ENCODE measurements around the gene CFAP47.

Gene CFAP47

DNA sequence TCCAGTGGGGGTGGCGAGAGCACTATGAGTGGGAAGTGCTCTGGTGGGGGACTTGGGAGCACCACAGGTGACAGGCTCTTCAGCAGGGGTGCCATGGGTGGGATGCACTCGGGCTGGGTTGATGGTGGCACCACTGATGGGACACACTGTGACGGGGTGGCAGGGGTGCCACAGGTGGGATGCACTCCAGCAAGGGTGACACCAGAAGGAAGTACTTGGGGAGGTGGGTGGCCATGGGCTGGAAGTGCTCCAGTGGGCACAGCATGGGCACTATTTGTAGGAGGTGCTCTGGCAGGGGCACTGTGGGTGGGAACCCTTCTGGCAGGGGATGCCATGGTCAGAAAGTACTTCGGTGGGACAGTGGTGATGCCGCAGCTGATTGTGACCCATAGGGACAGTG lies 346.6 kb downstream of the CFAP47 start:
- no peak for DNase-seq

DNA sequence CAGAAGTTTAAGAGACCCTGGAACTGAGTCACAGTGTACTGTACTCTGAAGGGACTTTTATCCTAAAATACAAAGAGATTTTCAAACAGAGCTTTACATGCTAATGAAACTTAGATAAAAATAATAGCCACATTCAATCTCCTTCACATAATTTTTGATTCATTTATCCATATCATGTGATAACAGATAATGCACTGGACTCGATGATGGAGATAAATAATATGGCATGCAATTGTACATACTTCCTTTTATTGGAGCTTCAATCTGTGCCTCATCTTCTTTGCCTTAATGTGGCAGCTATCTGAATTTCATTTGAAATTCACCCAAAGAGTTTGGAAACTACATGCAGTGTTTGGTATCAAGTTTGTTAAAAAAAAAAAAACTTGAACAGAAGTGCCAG lies 390.6 kb downstream of the CFAP47 start:
- DNase-seq = no peak

- no peak for DNase-seq
These were observed 394.8 kb downstream of the CFAP47 start for GRCh38 chrX:36314303-36314702.

DNA sequence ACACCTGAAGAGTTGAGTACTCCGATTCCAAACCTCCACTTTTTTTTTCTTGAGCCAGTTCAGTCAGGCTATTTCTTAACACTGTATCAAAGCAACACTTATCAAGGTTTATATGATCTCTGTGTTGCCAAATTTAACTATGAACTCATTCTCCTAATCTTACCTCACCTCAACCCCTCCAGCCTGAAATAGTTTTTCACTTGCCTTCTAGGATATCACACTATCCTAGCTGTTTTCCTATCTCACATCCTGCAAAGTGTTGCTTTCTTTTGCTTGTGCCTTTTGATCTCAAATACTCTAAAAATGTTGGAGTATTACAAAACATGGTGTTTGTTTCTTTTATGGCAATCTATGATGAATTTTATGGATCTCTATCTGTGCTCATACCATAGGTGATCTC lies 415.0 kb downstream of the CFAP47 start:
- no peak for DNase-seq

GRCh38 chrX:36336751-36337150 lies 417.2 kb downstream of the CFAP47 start:
- no peak for DNase-seq

DNA sequence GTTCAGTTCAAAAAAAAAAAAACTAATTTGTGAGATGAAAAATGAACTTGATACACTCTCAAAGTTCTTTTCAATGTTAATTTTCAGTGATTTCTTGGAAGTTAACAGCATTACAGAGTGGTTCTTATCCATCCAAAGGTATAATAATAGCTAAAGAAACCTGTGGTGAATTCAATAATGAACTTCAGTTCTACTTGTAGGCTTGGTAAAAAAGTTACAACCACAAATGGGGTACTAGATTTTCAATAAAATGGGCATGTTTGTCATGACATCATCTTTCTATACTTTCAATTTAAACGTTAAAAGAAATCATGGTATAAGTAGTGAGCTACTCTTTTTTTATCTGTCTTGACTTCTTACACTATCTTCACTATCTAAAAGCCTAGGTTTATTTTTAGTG lies 424.8 kb downstream of the CFAP47 start:
- DNase-seq = no peak

GRCh38 chrX:36348509-36348908 lies 429.0 kb downstream of the CFAP47 start:
- no peak for DNase-seq

- DNase-seq = no peak
These were observed 438.3 kb downstream of the CFAP47 start for GRCh38 chrX:36357855-36358254.

GRCh38 chrX:36364262-36364661 lies 444.7 kb downstream of the CFAP47 start:
- no peak for DNase-seq

DNA sequence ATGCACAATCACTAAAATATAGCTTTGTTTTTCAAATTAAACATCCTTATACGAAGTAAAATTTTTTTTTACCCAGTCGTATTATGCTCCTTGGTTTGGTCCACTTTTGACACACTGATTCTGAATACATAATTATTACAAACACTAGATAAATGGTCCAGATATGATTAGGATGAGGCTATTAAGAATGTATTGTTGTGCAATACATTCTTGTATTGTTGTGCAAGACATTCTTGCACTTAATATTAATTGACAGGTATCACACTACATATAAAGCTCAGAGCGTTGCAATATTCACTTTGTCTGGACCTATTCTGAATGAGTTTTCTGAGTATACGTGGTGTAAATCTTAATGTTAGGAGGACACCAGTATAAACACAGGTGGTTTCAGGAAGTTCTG lies 464.0 kb downstream of the CFAP47 start:
- DNase-seq = no peak

GRCh38 chrX:36388901-36389300 lies 469.4 kb downstream of the CFAP47 start:
- DNase-seq = no peak

- no peak for DNase-seq
These were observed 482.2 kb downstream of the CFAP47 start for GRCh38 chrX:36401774-36402173.

- no peak for DNase-seq
These were observed 488.3 kb downstream of the CFAP47 start for GRCh38 chrX:36407836-36408235.

GRCh38 chrX:36414056-36414455 lies 494.5 kb downstream of the CFAP47 start:
- no peak for DNase-seq

DNA sequence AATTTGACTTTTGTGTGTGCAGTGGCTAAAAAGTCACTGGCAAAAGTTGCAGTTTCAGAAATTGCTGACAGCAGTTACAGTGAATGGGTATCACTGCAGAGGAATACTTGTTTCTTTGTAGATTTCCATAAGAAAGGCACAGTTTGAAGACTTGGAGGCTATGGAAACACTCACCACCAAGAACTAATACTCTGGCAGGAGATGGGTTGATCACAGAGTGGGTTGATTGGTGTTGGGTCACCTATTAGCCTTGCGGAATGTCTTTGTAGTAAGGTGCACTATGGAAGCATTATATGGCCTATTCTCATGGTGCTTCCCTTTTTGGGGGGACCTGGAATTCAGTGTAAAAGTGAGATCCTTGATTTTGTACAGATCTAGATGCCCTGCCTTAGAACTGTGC lies 502.8 kb downstream of the CFAP47 start:
- DNase-seq = no peak

- no peak for DNase-seq
These were observed 512.3 kb downstream of the CFAP47 start for GRCh38 chrX:36431819-36432218.

GRCh38 chrX:36434522-36434921 lies 515.0 kb downstream of the CFAP47 start:
- DNase-seq = no peak
